Thyroid gland (tissue), 4 donors: ENCODE results near the gene LMO1. TPM values are rescaled to one million over a fixed set of nuclear protein-coding genes. Genes with fewer than 3 reads are reported as not detected.

ENCODE experiments used
- DNase-seq, 2 donors: peaks; one replicate each; pipeline ENCODE4 v3.0.0-alpha.2; 2019
- H3K27ac ChIP-seq, 3 donors: fragments of 200-600 bp; sonication (generic); 1 replicate in 2 of 3; 2 replicates in 1 of 3; pipeline ENCODE4 v1.5.1; 2016 to 2019; ENCODE audit warnings: mild to moderate bottlenecking in 1 of 3, moderate library complexity in 1 of 3
- H3K27me3 ChIP-seq: fragments of 200-600 bp; sonication (generic); one replicate; pipeline ENCODE4 v1.5.1; 2019
- H3K36me3 ChIP-seq, 2 donors: fragments of 200-600 bp; sonication (generic); one replicate each; pipeline ENCODE4 v1.5.1; 2016 to 2019
- H3K4me1 ChIP-seq, 2 donors: fragments of 200-600 bp; sonication (generic); one replicate each; pipeline ENCODE4 v1.5.1; 2017 to 2019
- H3K4me3 ChIP-seq, 3 donors: fragments of 200-600 bp; sonication (generic); replicated peaks in 1 of 3; 1 replicate in 2 of 3; 2 replicates in 1 of 3; pipeline ENCODE4 v1.5.1; 2016; ENCODE audit warnings: mild to moderate bottlenecking in 1 of 3
- H3K9me3 ChIP-seq: fragments of 200-600 bp; sonication (generic); one replicate; pipeline ENCODE4 v1.5.1; 2017
- POLR2A ChIP-seq, 2 donors: fragments of 450-650 bp; IDR thresholded peaks; one replicate each; pipeline ENCODE4 v1.6.1; 2017; ENCODE audit warnings: antibody characterized with exemption in 2 of 2, mild to moderate bottlenecking in 2 of 2, moderate library complexity in 1 of 2
- WGBS, 2 donors: methylation state at CpG; one replicate each; pipeline ENCODE4 v1.1.5; 2017; 5-methylcytosine and 5-hydroxymethylcytosine counted together
- intact Hi-C: fragments of 100-400 bp; cut with DNase I; formaldehyde crosslinking; loops from one replicate; pipeline ENCODE4 v1.15.1; 2023
- total RNA-seq, 4 donors: library from RNA; depleted of rRNA; stranded (reverse); fragments of >200 nt; gene quantifications; one replicate each; pipeline ENCODE4 v1.2.3, GENCODE V29; 2016
- TF ChIP-seq, protein P1 (sequence below), 6 experiments: fragments of 200-600 bp in 3 of 6; fragments of 450-650 bp in 3 of 6; sonication (generic) in 3 of 6; IDR thresholded peaks; one replicate each; pipeline ENCODE4 v1.5.1; 2016 to 2019; ENCODE audit warnings: antibody characterized with exemption in 6 of 6, mild to moderate bottlenecking in 2 of 6, inconsistent platforms in 1 of 6, moderate library complexity in 1 of 6

The LMO1 gene
- total RNA-seq, 4 donors from 2014 or later: 0.59 TPM; not detected in 3

DNA sequence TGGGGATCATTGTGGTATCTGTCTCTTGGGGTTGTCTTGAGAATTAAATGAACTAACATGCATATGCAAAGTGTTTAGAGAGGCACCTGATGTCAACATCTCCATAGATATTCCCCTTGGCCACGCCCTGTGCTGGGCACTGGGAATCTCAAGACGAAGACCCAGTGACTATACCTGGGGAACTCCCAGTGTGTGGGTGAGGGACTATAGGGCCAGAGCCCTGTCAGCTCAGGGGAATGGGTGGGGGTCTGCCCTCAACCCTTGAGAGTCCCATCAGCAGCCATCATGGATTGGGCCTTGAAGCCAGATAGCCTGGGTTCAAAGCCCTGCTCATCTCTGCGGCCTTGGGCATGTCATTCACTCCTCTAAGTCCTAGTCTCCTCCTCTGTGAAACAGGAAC, 21.6 kb upstream of the LMO1 start:
- 87 to 94% methylated on average over 3 of the region's 3 CpGs for WGBS, 2 donors
- Histone ChIP-seq H3K27me3 (no peaks in the 10 kb centered on the region), H3K36me3 (no peaks in the 10 kb centered on the region), H3K4me1 (peaks cover 3 to 7% of the 10 kb centered on the region in 2 donors), H3K4me3 (no peak overlapping the region), H3K9me3 (no peaks in the 10 kb centered on the region), H3K27ac (no peak overlapping the region)
- no peak for DNase-seq
- intact Hi-C loops: no loop called here
- TF ChIP-seq POLR2A (IDR thresholded peaks at IDR 0.05): no peak
- TF ChIP-seq, protein P1, sequence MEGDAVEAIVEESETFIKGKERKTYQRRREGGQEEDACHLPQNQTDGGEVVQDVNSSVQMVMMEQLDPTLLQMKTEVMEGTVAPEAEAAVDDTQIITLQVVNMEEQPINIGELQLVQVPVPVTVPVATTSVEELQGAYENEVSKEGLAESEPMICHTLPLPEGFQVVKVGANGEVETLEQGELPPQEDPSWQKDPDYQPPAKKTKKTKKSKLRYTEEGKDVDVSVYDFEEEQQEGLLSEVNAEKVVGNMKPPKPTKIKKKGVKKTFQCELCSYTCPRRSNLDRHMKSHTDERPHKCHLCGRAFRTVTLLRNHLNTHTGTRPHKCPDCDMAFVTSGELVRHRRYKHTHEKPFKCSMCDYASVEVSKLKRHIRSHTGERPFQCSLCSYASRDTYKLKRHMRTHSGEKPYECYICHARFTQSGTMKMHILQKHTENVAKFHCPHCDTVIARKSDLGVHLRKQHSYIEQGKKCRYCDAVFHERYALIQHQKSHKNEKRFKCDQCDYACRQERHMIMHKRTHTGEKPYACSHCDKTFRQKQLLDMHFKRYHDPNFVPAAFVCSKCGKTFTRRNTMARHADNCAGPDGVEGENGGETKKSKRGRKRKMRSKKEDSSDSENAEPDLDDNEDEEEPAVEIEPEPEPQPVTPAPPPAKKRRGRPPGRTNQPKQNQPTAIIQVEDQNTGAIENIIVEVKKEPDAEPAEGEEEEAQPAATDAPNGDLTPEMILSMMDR (IDR thresholded peaks at IDR 0.05): no peak

- Histone ChIP-seq H3K4me1 (peaks cover 3 to 7% of the 10 kb centered on the region in 2 donors), H3K4me3 (peak overlapping the region in 1 of 3 donors; percentile 26), H3K9me3 (no peaks in the 10 kb centered on the region), H3K27me3 (no peaks in the 10 kb centered on the region), H3K36me3 (no peaks in the 10 kb centered on the region), H3K27ac (no peak overlapping the region)
- intact Hi-C loops: no loop called here
- peak; percentile 57 to 64 for DNase-seq
- no peak for TF ChIP-seq POLR2A (IDR thresholded peaks at IDR 0.05)
- TF ChIP-seq, protein P1 (IDR thresholded peaks at IDR 0.05): no peak
- 2 to 13% methylated on average over 9 to 13 of the region's 32 CpGs for WGBS, 2 donors
These were observed 20.0 kb upstream of the LMO1 start for GRCh38 chr11:8283465-8284230.

GRCh38 chr11:8283100-8283464, 19.4 kb upstream of the LMO1 start:
- intact Hi-C loops: no loop called here
- Histone ChIP-seq H3K27ac (no peak overlapping the region), H3K4me3 (peak overlapping the region in 1 of 3 donors; percentile 26), H3K4me1 (peaks cover 3 to 7% of the 10 kb centered on the region in 2 donors), H3K9me3 (no peaks in the 10 kb centered on the region), H3K27me3 (no peaks in the 10 kb centered on the region), H3K36me3 (no peaks in the 10 kb centered on the region)
- DNase-seq: no peak
- WGBS, 2 donors: 47 to 51% methylated on average over 8 of the region's 8 CpGs
- TF ChIP-seq POLR2A (IDR thresholded peaks at IDR 0.05): no peak
- TF ChIP-seq, protein P1 (IDR thresholded peaks at IDR 0.05): no peak

- Histone ChIP-seq H3K27me3 (no peaks in the 10 kb centered on the region), H3K4me1 (peaks cover 3 to 7% of the 10 kb centered on the region in 2 donors), H3K36me3 (no peaks in the 10 kb centered on the region), H3K27ac (no peak overlapping the region), H3K9me3 (no peaks in the 10 kb centered on the region), H3K4me3 (no peak overlapping the region)
- intact Hi-C loops: no loop called here
- TF ChIP-seq POLR2A (IDR thresholded peaks at IDR 0.05): no peak
- TF ChIP-seq, protein P1 (IDR thresholded peaks at IDR 0.05): no peak
- 54 to 72% methylated on average over 10 of the region's 10 CpGs for WGBS, 2 donors
- DNase-seq: peak; percentile 33 to 44
These were observed 19.0 kb upstream of the LMO1 start for GRCh38 chr11:8282631-8283030.

GRCh38 chr11:8281266-8281665, 17.6 kb upstream of the LMO1 start:
- no peak for DNase-seq
- intact Hi-C loops: no loop called here
- Histone ChIP-seq H3K36me3 (no peaks in the 10 kb centered on the region), H3K4me3 (no peak overlapping the region), H3K9me3 (no peaks in the 10 kb centered on the region), H3K27me3 (no peaks in the 10 kb centered on the region), H3K27ac (no peak overlapping the region), H3K4me1 (peaks cover 3 to 7% of the 10 kb centered on the region in 2 donors)
- WGBS, 2 donors: 98 to 99% methylated on average over 2 of the region's 2 CpGs
- TF ChIP-seq, protein P1 (IDR thresholded peaks at IDR 0.05): no peak
- TF ChIP-seq POLR2A (IDR thresholded peaks at IDR 0.05): no peak
